Cardiac muscle cell (in vitro differentiated cells and primary cell): ENCODE data around the gene IL17REL. TPM values are rescaled to one million over a fixed set of nuclear protein-coding genes. Genes with fewer than 3 reads are reported as not detected.

Source experiments
- DNase-seq, 2 donors: peaks; one replicate each; pipeline versions ENCODE4 v3.0.0 to v3.0.0-alpha.2; 2010 to 2017; ENCODE audit warnings: low read depth in 1 of 2, low spot score in 1 of 2
- H3K27ac ChIP-seq: fragments of 200-600 bp; sonication (generic); 2 replicates; pipeline ENCODE4 v1.5.1; 2016
- H3K27me3 ChIP-seq: fragments of 200-600 bp; sonication (generic); 2 replicates; pipeline ENCODE4 v1.6.0; 2016; ENCODE audit warnings: control low read depth
- H3K36me3 ChIP-seq: fragments of 200-600 bp; sonication (generic); 2 replicates; pipeline ENCODE4 v1.5.1; 2016; ENCODE audit warnings: control low read depth
- H3K4me1 ChIP-seq: fragments of 200-600 bp; sonication (generic); 2 replicates; pipeline ENCODE4 v1.8.1; 2017; ENCODE audit warnings: low read depth, mild to moderate bottlenecking, mixed run types
- H3K4me3 ChIP-seq: fragments of 200-600 bp; sonication (generic); 2 replicates; pipeline ENCODE4 v1.5.1; 2016; ENCODE audit warnings: mild to moderate bottlenecking
- H3K9me3 ChIP-seq: fragments of 200-600 bp; sonication (generic); 2 replicates; pipeline ENCODE4 v1.5.1; 2017; ENCODE audit warnings: low read depth, mild to moderate bottlenecking, control low read depth
- polyA plus RNA-seq: library from polyadenylated mRNA; unstranded; fragments of >200 nt; fragmentation: Nextera tagmentation; extraction: Ambion mirVana; gene quantifications from 2 replicates; pipeline ENCODE4 v1.2.1, GENCODE V29; 2016
- total RNA-seq: library from RNA; depleted of rRNA; stranded (reverse); fragments of >200 nt; gene quantifications from 2 replicates; pipeline ENCODE4 v1.2.3, GENCODE V29; 2016
- TF ChIP-seq, protein P1 (sequence below): IDR thresholded peaks from 2 replicates; pipeline ENCODE4 v1.5.1; 2012; ENCODE audit warnings: low read depth, mild to moderate bottlenecking, low read length

The IL17REL gene
- total and polyA plus RNA-seq, 2 experiments from 2014 or later = 1.8 TPM; not detected in 1

- TF ChIP-seq, protein P1, sequence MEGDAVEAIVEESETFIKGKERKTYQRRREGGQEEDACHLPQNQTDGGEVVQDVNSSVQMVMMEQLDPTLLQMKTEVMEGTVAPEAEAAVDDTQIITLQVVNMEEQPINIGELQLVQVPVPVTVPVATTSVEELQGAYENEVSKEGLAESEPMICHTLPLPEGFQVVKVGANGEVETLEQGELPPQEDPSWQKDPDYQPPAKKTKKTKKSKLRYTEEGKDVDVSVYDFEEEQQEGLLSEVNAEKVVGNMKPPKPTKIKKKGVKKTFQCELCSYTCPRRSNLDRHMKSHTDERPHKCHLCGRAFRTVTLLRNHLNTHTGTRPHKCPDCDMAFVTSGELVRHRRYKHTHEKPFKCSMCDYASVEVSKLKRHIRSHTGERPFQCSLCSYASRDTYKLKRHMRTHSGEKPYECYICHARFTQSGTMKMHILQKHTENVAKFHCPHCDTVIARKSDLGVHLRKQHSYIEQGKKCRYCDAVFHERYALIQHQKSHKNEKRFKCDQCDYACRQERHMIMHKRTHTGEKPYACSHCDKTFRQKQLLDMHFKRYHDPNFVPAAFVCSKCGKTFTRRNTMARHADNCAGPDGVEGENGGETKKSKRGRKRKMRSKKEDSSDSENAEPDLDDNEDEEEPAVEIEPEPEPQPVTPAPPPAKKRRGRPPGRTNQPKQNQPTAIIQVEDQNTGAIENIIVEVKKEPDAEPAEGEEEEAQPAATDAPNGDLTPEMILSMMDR = no peak
- Histone ChIP-seq H3K27ac (no peak overlapping the region), H3K36me3 (no peaks in the 10 kb centered on the region), H3K4me3 (no peak overlapping the region), H3K4me1 (no peaks in the 10 kb centered on the region), H3K9me3 (no peaks in the 10 kb centered on the region), H3K27me3 (peaks cover 88% of the 10 kb centered on the region)
- DNase-seq = no peak
Observed at GRCh38 chr22:50015451-50016307, 3.1 kb upstream of the IL17REL start.

DNA sequence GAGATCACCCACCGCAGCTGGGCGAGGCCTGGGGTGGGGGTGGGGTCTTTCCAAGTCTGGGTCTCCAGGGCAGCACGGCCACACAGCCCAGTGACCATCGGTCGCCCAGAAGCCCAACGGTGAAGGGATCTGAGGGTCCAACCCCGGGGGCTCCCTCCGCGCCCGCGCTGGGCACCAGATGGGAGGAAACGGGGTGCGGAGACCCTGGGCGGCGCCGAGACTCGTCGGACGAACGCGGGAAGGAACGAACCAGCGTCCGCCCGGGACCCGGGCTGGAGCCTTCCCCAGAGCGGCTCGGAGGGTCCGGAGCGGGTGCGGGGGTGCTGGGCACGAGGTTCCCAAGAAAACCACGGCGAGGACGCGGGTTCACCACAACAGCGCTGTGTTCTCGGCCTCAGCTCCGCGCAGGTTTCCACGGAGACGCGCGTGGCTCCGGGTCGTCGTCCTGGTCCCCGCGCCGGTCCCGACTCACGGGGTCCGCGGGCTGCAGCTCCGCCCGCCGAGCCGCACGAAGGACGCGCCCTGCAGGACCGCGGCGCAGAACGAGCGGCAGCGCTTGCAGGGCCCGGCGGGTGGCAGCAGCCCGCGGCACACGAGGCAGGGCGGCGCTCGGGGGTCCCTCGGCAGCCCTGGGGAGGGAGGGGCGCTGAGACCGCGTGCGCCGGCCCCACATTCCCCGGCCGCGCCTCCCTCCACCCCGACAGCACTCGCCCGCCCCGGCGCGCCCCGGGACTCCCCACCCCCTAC is 2.3 kb upstream of the IL17REL start:
- Histone ChIP-seq H3K4me3 (peak overlapping the region; percentile 11), H3K27me3 (peaks cover 96% of the 10 kb centered on the region), H3K27ac (no peak overlapping the region), H3K36me3 (no peaks in the 10 kb centered on the region), H3K4me1 (no peaks in the 10 kb centered on the region), H3K9me3 (no peaks in the 10 kb centered on the region)
- DNase-seq = no peak
- TF ChIP-seq, protein P1 = no peak

- Histone ChIP-seq H3K9me3 (no peaks in the 10 kb centered on the region), H3K36me3 (no peaks in the 10 kb centered on the region), H3K4me3 (no peak overlapping the region), H3K4me1 (no peaks in the 10 kb centered on the region), H3K27me3 (peaks cover 97% of the 10 kb centered on the region), H3K27ac (no peak overlapping the region)
- TF ChIP-seq, protein P1 = no peak
- no peak for DNase-seq
Observed at GRCh38 chr22:50014053-50014501, 1.5 kb upstream of the IL17REL start.

DNA sequence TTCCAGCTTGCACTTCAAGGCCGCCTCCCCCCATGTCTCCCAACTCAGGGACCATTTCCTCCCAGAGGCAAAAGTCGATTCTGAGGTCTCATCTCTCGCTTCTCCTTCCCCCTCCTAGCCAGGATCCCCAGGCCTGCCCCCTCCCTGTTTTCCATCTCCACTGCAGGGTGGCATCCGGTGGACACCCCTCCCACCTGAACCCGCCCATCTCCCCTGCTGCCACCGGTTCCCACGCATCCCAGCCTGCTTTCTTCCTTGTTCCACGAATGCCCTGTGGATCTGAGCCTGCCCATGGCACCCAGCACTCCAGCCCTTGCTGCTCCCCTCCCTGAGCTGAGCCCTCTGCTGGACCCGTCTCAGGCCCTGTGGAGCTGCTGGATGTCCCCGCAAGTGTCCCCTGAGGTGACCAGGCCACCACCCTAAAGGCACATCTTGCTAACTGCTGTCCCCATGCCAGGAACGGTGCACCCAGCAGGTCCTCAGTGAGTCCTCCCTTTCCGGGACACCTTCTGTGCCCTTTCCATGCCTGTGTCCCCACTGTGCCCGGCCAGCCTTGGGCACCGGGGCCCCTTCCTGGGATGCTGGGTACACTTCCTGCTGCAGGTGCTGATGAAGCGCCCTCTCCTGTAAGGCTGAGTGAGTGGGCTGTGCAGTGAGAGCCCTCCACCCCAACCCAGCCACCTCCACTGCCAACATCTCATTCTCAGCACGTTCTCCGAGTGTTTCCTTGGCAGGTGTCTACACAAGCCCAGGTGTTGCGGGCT is 936 bp downstream of the IL17REL start:
- Histone ChIP-seq H3K4me3 (no peak overlapping the region), H3K4me1 (no peaks in the 10 kb centered on the region), H3K27ac (no peak overlapping the region), H3K9me3 (no peaks in the 10 kb centered on the region), H3K27me3 (peaks cover 80% of the 10 kb centered on the region), H3K36me3 (no peaks in the 10 kb centered on the region)
- no peak for DNase-seq
- TF ChIP-seq, protein P1 = no peak

GRCh38 chr22:50010676-50011446 is 1.7 kb downstream of the IL17REL start:
- Histone ChIP-seq H3K4me1 (no peaks in the 10 kb centered on the region), H3K9me3 (no peaks in the 10 kb centered on the region), H3K4me3 (no peak overlapping the region), H3K27me3 (peaks cover 72% of the 10 kb centered on the region), H3K36me3 (no peaks in the 10 kb centered on the region), H3K27ac (no peak overlapping the region)
- DNase-seq = no peak
- TF ChIP-seq, protein P1 = no peak
